ENCODE measurements around the gene METTL4.
"Not testable (repeated sequence)": the region's sequence is repeated elsewhere in the genome, so short reads cannot be mapped to it uniquely, and the experiment has no call there.

GRCh38 chr18:2524794-2525198, 46.5 kb downstream of the METTL4 start:
- not testable (repeated sequence) for TF ChIP-seq CTCF (IDR thresholded peaks at IDR 0.05; ENCODE audit: insufficient read depth, low read length); REST (IDR thresholded peaks at IDR 0.05; ENCODE audit: insufficient replicate concordance, low read depth); POLR2AphosphoS5 (IDR thresholded peaks at IDR 0.05; ENCODE audit: low read depth)
